ENCODE measurements around the gene F5. TPM values are rescaled to one million over a fixed set of nuclear protein-coding genes. Genes with fewer than 3 reads are reported as not detected.

Gene F5
- total RNA-seq, result 1 to 10 TPM in 1 of 2 donors, under 1 TPM in 1; 1.00 to 2.5 TPM
- long read RNA-seq, donor 1, result 0 reads
- long read RNA-seq, donor 2, result 0 reads

- DNase-seq (ENCODE audit: low spot score), result peak; percentile 91
Measured at GRCh38 chr1:169586395-169587255, at the start of gene F5. Gene F5 (minus strand): TSS chr1:169586481. CDS start chr1:169586386, 95 bp downstream.

DNA sequence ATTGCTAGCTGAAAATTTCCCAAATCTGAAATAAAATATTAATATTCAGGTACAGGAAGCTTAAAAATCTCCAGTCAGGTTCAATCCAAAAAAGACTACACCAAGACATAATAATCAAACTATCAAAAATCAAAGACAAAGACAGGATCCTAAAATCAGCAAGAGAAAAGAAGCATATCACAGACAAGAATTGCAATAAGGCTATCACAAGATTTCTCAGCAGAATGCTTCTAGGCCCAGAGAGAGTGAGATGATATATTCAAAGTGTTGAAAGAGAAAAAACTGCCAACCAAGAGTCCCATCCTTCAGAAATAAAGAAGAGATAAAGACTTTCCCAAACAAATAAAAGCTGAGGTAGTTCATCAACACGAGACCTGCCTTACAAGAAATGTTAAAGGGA is 48.6 kb upstream of the F5 start:
- DNase-seq (ENCODE audit: low spot score), result no peak
- intact Hi-C loops (cut with DNase I), result loop anchor here in 1 of 2 donors (5.0 kb wide), 1 partner anchor 1357 kb away; no protein-coding TSS in a partner anchor

More at GRCh38 chr1:169586395-169587255, at the start of gene F5:
- intact Hi-C loops (cut with DNase I), result no loop called here

- intact Hi-C loops (cut with DNase I), result no loop called here
- DNase-seq (ENCODE audit: low spot score), result no peak
Measured at GRCh38 chr1:169634145-169634544, 47.9 kb upstream of the F5 start.

- no peak for DNase-seq (ENCODE audit: low spot score)
- intact Hi-C loops (cut with DNase I), result no loop called here
Measured at GRCh38 chr1:169631249-169631648, 45.0 kb upstream of the F5 start.

GRCh38 chr1:169630006-169630405 is 43.7 kb upstream of the F5 start, which contains the start of gene SELP:
Gene SELP (minus strand): TSS chr1:169630124. CDS start chr1:169630074, 50 bp downstream.
- intact Hi-C loops (cut with DNase I), result no loop called here

GRCh38 chr1:169624912-169625311 is 38.6 kb upstream of the F5 start:
- DNase-seq (ENCODE audit: low spot score), result no peak
- intact Hi-C loops (cut with DNase I), result no loop called here

More at GRCh38 chr1:169630006-169630405, 43.7 kb upstream of the F5 start, which contains the start of gene SELP:
- DNase-seq (ENCODE audit: low spot score), result no peak

- intact Hi-C loops (cut with DNase I), result no loop called here
- no peak for DNase-seq (ENCODE audit: low spot score)
Measured at GRCh38 chr1:169624122-169624521, 37.8 kb upstream of the F5 start.

GRCh38 chr1:169623132-169623926 is 37.0 kb upstream of the F5 start:
- intact Hi-C loops (cut with DNase I), result no loop called here
- DNase-seq (ENCODE audit: low spot score), result no peak

GRCh38 chr1:169620565-169620964 is 34.3 kb upstream of the F5 start:
- intact Hi-C loops (cut with DNase I), result no loop called here
- DNase-seq (ENCODE audit: low spot score), result no peak

- intact Hi-C loops (cut with DNase I), result no loop called here
- no peak for DNase-seq (ENCODE audit: low spot score)
Measured at GRCh38 chr1:169618367-169618766, 32.1 kb upstream of the F5 start.

DNA sequence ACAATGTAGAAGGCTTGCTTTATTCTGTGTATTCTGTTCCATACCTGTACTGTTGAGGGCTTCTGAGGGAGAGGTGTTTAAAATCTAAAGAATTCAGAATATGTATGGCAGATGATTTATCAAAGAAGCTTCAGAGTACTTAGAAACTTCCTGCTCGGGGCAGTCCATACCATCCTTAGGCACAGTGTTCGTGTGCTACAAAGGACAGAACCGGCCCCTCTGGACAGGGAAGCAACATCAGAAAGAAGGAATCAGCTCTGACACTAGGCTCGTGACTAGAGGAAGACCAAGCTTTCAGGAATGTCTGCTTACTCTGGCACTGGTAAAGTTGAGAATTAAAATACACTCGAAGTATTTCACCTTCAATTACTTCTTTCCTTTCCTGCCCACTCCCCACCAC is 29.5 kb upstream of the F5 start:
- intact Hi-C loops (cut with DNase I), result no loop called here
- DNase-seq (ENCODE audit: low spot score), result no peak

- intact Hi-C loops (cut with DNase I), result no loop called here
- no peak for DNase-seq (ENCODE audit: low spot score)
Measured at GRCh38 chr1:169610858-169611257, 24.6 kb upstream of the F5 start.

GRCh38 chr1:169610108-169610507 is 23.8 kb upstream of the F5 start:
- intact Hi-C loops (cut with DNase I), result no loop called here
- no peak for DNase-seq (ENCODE audit: low spot score)

DNA sequence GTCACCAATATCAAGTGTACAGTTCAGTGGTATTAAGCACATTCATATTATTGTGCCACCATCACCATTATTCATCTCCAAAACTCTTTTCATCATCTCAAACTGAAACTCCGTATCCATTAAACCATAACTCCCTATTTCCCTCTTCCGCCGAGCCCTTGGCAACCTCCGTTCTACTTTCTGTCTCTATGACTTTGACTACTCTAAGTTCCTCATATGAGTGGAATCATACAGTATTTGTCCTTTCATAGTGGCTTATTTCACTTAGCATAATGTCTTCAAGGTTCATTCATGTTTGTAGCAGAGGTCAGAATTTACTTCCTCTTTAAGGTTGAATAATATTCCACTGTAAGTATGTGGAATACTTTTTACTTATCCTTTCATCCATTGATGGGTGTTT is 21.9 kb upstream of the F5 start:
- intact Hi-C loops (cut with DNase I), result no loop called here
- no peak for DNase-seq (ENCODE audit: low spot score)

DNA sequence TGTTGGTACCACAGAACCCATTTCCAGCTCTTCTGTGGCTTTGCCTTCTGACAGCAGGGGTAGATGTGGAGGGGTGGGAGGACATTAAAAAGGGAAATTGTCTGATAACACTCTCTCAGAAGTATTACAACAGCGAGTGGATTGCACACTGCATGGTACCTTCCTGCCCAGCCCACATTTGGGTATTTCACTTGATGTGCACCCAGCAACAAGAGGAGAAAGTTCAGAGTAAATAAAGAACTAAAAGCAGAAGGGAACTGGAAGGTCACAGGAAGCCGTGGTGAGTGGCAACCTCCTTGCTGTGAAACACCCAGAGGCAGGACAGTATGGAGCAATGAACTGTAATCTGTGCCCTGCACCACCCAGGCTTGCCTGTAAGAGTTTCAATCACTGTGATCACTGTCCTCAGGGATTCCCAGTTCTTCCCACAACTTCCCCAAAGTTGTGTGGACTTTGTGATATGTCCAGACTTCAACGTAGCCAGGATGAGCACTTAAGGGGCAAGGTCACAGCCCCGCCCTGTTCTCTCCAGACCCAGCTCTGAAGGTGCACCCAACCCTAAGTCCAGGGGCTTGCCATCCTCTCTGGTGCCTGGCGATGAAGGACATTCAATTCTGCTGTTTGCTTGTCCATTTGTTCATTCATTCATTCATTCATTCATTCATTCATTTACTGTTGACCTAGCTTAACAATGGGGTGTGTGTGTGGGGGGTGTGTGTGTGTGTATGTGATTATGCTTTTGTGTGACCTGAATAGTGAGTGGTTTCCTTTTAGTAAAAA is 18.7 kb upstream of the F5 start:
- intact Hi-C loops (cut with DNase I), result no loop called here
- DNase-seq (ENCODE audit: low spot score), result no peak

- intact Hi-C loops (cut with DNase I), result no loop called here
- DNase-seq (ENCODE audit: low spot score), result no peak
Measured at GRCh38 chr1:169601096-169601881, 15.0 kb upstream of the F5 start.

DNA sequence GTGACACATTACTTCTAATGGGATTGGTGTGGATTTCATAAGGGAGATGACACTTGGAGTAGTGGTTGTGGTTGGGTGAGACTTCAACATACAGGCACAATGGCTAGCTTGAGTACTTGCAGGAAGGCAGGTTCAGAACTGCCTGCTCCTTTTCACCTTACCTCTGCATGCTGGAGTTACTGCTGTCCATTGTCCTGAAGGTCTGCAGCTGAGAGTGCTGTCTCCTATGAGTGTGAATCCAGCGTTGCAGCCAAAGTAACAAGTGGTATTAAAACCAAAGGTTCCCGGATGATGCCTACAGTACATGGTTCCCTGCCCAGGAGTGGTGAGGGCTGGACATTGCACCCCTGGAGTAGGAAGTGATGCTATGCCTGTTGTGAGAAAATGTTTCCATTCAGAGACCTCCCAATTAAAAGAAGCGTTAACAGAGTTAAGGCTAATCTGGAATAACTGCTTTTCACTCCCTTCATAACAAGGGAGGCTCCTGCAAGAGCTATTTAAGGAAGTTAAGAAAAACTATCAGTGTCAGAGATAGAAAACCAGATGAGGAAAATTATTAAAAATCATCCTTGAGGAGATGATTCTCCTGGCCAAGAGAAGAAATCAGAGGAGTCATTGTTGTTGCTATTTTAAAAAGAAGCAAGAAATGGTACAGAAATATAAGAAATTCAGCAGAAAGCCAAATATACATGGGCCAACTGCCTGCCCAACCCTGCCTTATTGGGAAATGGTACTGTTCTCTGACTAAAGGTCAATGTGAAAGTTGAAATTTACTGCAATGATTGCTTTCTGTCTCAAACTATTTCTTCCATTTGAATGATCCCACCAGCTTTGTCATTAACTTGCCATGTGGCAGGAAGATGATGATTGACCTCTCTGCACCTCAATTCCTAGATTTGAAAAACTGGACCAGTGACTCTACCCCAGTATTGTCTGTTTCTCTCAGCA is 9.8 kb upstream of the F5 start:
- intact Hi-C loops (cut with DNase I), result no loop called here
- DNase-seq (ENCODE audit: low spot score), result no peak

DNA sequence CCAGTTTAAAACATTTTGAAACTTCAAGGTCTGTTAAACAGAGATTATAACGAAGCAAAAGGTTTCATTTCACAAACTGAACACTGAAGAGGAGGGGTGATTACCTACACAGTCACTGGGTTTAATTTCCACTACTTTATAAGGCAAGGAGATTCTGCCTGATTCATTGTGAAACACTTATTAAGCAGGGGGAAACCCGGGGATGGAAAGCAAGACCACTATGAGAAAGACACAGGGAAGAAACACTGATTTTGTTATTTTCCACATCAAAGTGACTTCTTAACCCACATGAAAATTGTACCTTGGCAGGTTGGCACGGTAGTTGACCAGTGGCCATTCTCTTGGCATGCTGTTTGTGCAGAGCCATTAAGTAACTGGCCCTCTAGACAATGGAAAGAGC is 8.1 kb upstream of the F5 start:
- intact Hi-C loops (cut with DNase I), result no loop called here

More for the DNA sequence above, 8.1 kb upstream of the F5 start:
- DNase-seq (ENCODE audit: low spot score), result no peak

Data from posterior vena cava (tissue), 2 donors.